Epithelial cell of proximal tubule (primary cell): ENCODE data around the gene ROR2. TPM values are rescaled to one million over a fixed set of nuclear protein-coding genes. Genes with fewer than 3 reads are reported as not detected.
"Not testable (repeated sequence)": the region's sequence is repeated elsewhere in the genome, so short reads cannot be mapped to it uniquely, and the experiment has no call there.

Source experiments
- DNase-seq: peaks from one replicate; pipeline ENCODE4 v3.0.0-alpha.2; 2011; ENCODE audit warnings: low read depth
- H3K4me3 ChIP-seq: 2 replicates; pipeline ENCODE4 v1.5.1; 2011; ENCODE audit warnings: low read depth, mild to moderate bottlenecking, low read length
- CTCF ChIP-seq: conservative IDR thresholded peaks from 2 replicates; pipeline ENCODE4 v1.5.1; 2012; ENCODE audit warnings: low read depth, mild to moderate bottlenecking, low read length
- total RNA-seq: library from RNA; depleted of rRNA; stranded (reverse); fragments of >200 nt; gene quantifications from 2 replicates; pipeline ENCODE4 v1.2.3, GENCODE V29; 2015

The ROR2 gene
- total RNA-seq, 1 donor from 2014 or later = 3.1 TPM

- TF ChIP-seq CTCF = no peak
- DNase-seq = no peak
These were observed 34.3 kb downstream of the ROR2 start for GRCh38 chr9:91915524-91916263.

GRCh38 chr9:91914937-91915336, 35.1 kb downstream of the ROR2 start:
- no peak overlapping the region for H3K4me3 ChIP-seq
- TF ChIP-seq CTCF = no peak
- DNase-seq = no peak

More at GRCh38 chr9:91915524-91916263, 34.3 kb downstream of the ROR2 start:
- H3K4me3 ChIP-seq = no peak overlapping the region

GRCh38 chr9:91914404-91914803, 35.6 kb downstream of the ROR2 start:
- TF ChIP-seq CTCF = no peak
- no peak overlapping the region for H3K4me3 ChIP-seq
- no peak for DNase-seq

- no peak overlapping the region for H3K4me3 ChIP-seq
- TF ChIP-seq CTCF = no peak
These were observed 36.0 kb downstream of the ROR2 start for GRCh38 chr9:91913986-91914385.

GRCh38 chr9:91913096-91913495, 36.9 kb downstream of the ROR2 start:
- TF ChIP-seq CTCF = no peak
- no peak overlapping the region for H3K4me3 ChIP-seq
- DNase-seq = no peak

More at GRCh38 chr9:91913986-91914385, 36.0 kb downstream of the ROR2 start:
- no peak for DNase-seq

- DNase-seq = no peak
- no peak for TF ChIP-seq CTCF
- no peak overlapping the region for H3K4me3 ChIP-seq
These were observed 38.4 kb downstream of the ROR2 start for GRCh38 chr9:91911657-91912056.

GRCh38 chr9:91909256-91909655, 40.8 kb downstream of the ROR2 start:
- not testable (repeated sequence) for H3K4me3 ChIP-seq, DNase-seq
